ENCODE measurements around the gene TEX10. TPM values are rescaled to one million over a fixed set of nuclear protein-coding genes. Genes with fewer than 3 reads are reported as not detected.
A peak's percentile ranks its signal among the peaks of the same experiment; 100 is the strongest.

Gene TEX10
- total and polyA plus RNA-seq, 2 of the 13 experiments (the other 11 are each of a cell fraction or from before 2014, with no cell fraction given) = 18.1 to 38.7 TPM

GRCh38 chr9:100377015-100377414 lies 24.3 kb upstream of the TEX10 start (continued):
- no peak for TF ChIP-seq BATF2 (CRISPR knock-in tag; IDR thresholded peaks at IDR 0.05)

GRCh38 chr9:100375658-100376057 lies 22.9 kb upstream of the TEX10 start:
- H4K20me1 ChIP-seq (ENCODE audit: insufficient read depth, low read length) = no peaks in the 10 kb centered on the region
- ChIA-PET POLR2A (interaction anchor here (1.2 to 1.4 kb wide), 3 partner anchors 12 to 36 kb away, joined by 3 to 5 read pairs (median 5); partner anchors contain the start of gene TEX10), CTCF (ENCODE audit: low intra/inter-chr PET ratio, low total read pairs) (no interaction called here)
- no peak overlapping the region for H2AFZ ChIP-seq (ENCODE audit: low read length)
- H3K4me2 ChIP-seq (ENCODE audit: low read depth, low read length) = no peak overlapping the region
- H3K36me3 ChIP-seq (replicated peaks in 1 of 2; ENCODE audit: control insufficient read depth in 1 of 2, insufficient read depth in 2 of 2, low read length in 2 of 2) = no peaks in the 10 kb centered on the region
- peak; percentile 47 for DNase-seq (ENCODE audit: low spot score)
- H3K9me3 ChIP-seq (ENCODE audit: low read length) = peaks cover 8% of the 10 kb centered on the region; the same call in 1 of the 2 replicates
- intact Hi-C loops (cut with micrococcal nuclease; ENCODE audit: unreplicated experiment) = no loop called here
- in situ Hi-C loops (cut with HindIII; ENCODE audit: extremely low pct_ligation_motif_present, low pct_unique_long_range_greater_than_20kb) = no loop called here
- FAIRE-seq = no peak
- no peak for ATAC-seq
- 94% methylated on average over 4 of the region's 5 CpGs for WGBS (ENCODE audit: low lambda C conversion rate)
- H3K4me1 ChIP-seq (ENCODE audit: insufficient read depth, low read length) = peaks cover 26% of the 10 kb centered on the region
- H3K79me2 ChIP-seq (ENCODE audit: insufficient read depth, low read length) = no peaks in the 10 kb centered on the region
- no TSS peak for BruUV-seq (replicated peaks)
- H3K9ac ChIP-seq (ENCODE audit: insufficient read depth, low read depth, low read length) = no peak overlapping the region
- no peak for TF ChIP-seq RFXAP (CRISPR knock-in tag; IDR thresholded peaks at IDR 0.05; ENCODE audit: borderline replicate concordance)
- TF ChIP-seq ZMYM4 (CRISPR knock-in tag; IDR thresholded peaks at IDR 0.05) = peak; percentile 18; the same call in 1 of the 2 replicates
- TF ChIP-seq TP53 (CRISPR knock-in tag; conservative IDR thresholded peaks at IDR 0.05) = peak; percentile 99
- no peak for TF ChIP-seq HMG20B (CRISPR knock-in tag; conservative IDR thresholded peaks at IDR 0.05)
- no peak for TF ChIP-seq KLF13 (CRISPR knock-in tag; IDR thresholded peaks at IDR 0.05)
- TF ChIP-seq, protein P1, sequence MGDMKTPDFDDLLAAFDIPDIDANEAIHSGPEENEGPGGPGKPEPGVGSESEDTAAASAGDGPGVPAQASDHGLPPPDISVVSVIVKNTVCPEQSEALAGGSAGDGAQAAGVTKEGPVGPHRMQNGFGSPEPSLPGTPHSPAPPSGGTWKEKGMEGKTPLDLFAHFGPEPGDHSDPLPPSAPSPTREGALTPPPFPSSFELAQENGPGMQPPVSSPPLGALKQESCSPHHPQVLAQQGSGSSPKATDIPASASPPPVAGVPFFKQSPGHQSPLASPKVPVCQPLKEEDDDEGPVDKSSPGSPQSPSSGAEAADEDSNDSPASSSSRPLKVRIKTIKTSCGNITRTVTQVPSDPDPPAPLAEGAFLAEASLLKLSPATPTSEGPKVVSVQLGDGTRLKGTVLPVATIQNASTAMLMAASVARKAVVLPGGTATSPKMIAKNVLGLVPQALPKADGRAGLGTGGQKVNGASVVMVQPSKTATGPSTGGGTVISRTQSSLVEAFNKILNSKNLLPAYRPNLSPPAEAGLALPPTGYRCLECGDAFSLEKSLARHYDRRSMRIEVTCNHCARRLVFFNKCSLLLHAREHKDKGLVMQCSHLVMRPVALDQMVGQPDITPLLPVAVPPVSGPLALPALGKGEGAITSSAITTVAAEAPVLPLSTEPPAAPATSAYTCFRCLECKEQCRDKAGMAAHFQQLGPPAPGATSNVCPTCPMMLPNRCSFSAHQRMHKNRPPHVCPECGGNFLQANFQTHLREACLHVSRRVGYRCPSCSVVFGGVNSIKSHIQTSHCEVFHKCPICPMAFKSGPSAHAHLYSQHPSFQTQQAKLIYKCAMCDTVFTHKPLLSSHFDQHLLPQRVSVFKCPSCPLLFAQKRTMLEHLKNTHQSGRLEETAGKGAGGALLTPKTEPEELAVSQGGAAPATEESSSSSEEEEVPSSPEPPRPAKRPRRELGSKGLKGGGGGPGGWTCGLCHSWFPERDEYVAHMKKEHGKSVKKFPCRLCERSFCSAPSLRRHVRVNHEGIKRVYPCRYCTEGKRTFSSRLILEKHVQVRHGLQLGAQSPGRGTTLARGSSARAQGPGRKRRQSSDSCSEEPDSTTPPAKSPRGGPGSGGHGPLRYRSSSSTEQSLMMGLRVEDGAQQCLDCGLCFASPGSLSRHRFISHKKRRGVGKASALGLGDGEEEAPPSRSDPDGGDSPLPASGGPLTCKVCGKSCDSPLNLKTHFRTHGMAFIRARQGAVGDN (CRISPR knock-in tag; IDR thresholded peaks at IDR 0.05) = peak; percentile 34; the same call in 1 of the 2 replicates
- no peak for TF ChIP-seq SIN3B (IDR thresholded peaks at IDR 0.05; ENCODE audit: low read length)
- TF ChIP-seq MAFK (conservative IDR thresholded peaks at IDR 0.05 in 1 of 2, IDR thresholded peaks at IDR 0.05 in 1 of 2; ENCODE audit: low read length in 2 of 2) = peak in 1 of 2 experiments; percentile 27; a peak in 1 of 4 replicates
- TF ChIP-seq ZSCAN22 (CRISPR knock-in tag; IDR thresholded peaks at IDR 0.05) = no peak
- no peak for TF ChIP-seq PHF20 (CRISPR knock-in tag; IDR thresholded peaks at IDR 0.05)
- H3K4me3 ChIP-seq (replicated peaks in 1 of 3; ENCODE audit: insufficient read depth in 1 of 3, low read depth in 2 of 3, low read length in 3 of 3) = no peak overlapping the region
- no peak overlapping the region for H3K27ac ChIP-seq (ENCODE audit: extremely low read length, insufficient read depth, low read length)
- no peaks in the 10 kb centered on the region for H3K27me3 ChIP-seq (ENCODE audit: control insufficient read depth in 1 of 2, insufficient read depth in 2 of 2, low read length in 2 of 2)
